ENCODE measurements around the gene CD72.

DNA sequence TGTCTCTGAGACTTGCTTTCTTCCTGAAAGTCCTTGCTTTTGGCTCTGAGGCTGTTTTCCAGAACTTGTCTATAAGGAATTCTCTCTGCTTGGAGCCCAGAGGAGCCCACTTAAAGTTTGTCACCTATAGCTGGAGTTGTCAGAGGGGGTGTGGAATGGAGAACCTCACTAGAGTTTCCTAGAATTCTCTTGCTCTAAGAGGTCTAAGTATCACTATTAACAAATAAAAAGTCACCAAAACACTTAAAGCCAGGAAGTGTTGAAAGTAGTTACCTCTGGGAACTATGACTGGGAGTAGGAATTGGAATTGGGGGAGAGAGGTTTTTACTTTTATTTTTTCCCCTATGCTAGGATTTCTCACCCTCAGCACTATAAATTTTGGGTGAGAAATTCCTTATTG, 17.5 kb upstream of the CD72 start:
- TF ChIP-seq NFRKB (IDR thresholded peaks at IDR 0.05) (no peak), BHLHE40 (IDR thresholded peaks at IDR 0.05; ENCODE audit: borderline replicate concordance) (no peak), ELF4 (IDR thresholded peaks at IDR 0.05) (no peak), SUZ12 (IDR thresholded peaks at IDR 0.05) (no peak)

All from HEK293T (cell line).